Heart left ventricle (tissue), 13 donors: ENCODE data around the gene LGSN.

ENCODE experiments used
- CTCF ChIP-seq, 12 donors: fragments of 200-600 bp; sonication (generic) in 4 of 12; IDR thresholded peaks; one replicate each; pipeline versions ENCODE4 v1.5.0 to v1.8.0; 2018 to 2022; ENCODE audit warnings: antibody characterized with exemption in 12 of 12, mild to moderate bottlenecking in 5 of 12
- POLR2A ChIP-seq, 2 donors: fragments of 450-650 bp; IDR thresholded peaks; one replicate each; pipeline ENCODE4 v1.6.1; 2017; ENCODE audit warnings: antibody characterized with exemption in 2 of 2, mild to moderate bottlenecking in 2 of 2, moderate library complexity in 2 of 2
- donor health status: ischemic (EF 13 %, LVEDD 7.1; RV severe dilation, severe dysfunction).
- donor health status: DM: no; HTN: yes; CAD: no.
- donor health status: DM: no; HTN: no; CAD: no.
- donor health status: ischemic (EF 25% LVEDD 6.9; RV normal size, moderate dysfunction).
- donor health status: ischemic (EF 25% LVEDD 5.7; RV mildly dilated, moderate dysfunction).
- donor health status: ischemic (EF 35%, LVEDD 5.7; RV mildly dilated, moderate dysfunction).
- donor health status: nonischemic (EF 11% LVEDD 7.7; RV severe dilation, severe dysfunction).
- donor health status: DM: yes; HTN: yes; CAD: no.
- donor health status: PGD.
- donor health status: ischemic (EF 29% LVEDD 5.4; RV normal size, mild dysfunction).
- donor health status: nonischemic (EF 23%, LVEDD 6.1; RV moderate dilation, normal function).

DNA sequence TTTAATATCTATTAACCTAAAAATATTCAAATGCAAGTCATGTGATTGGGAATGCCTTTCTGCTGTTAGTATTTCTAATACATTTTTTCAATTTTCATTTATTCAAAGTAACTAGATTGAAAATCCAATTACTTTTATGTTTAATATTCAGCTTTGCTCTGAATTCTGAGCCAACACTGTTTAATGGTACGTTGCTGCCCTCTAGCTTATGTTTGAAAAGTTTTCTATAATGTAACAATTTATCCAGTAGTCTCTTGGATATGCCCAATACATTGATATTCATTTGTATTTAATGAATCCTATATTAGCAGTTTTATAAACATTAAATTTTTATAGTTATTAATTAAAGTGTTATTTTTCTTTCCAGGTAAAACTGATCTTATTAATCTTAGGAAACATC lies 47.4 kb downstream of the LGSN start:
- peak in 5 of 12 donors; percentile 15 to 43 (median 34) for TF ChIP-seq CTCF (IDR thresholded peaks at IDR 0.05)
- no peak for TF ChIP-seq POLR2A (IDR thresholded peaks at IDR 0.05)
